HCT116 (cell line): ENCODE data around the gene CD34. TPM values are rescaled to one million over a fixed set of nuclear protein-coding genes. Genes with fewer than 3 reads are reported as not detected.

Experiments used
- ATF3 ChIP-seq: IDR thresholded peaks from 2 replicates; pipeline ENCODE4 v1.6.1; 2012
- CBX3 ChIP-seq: IDR thresholded peaks from 2 replicates; pipeline ENCODE4 v1.6.1; 2012; ENCODE audit warnings: low read depth
- CTCF ChIP-seq, 3 experiments: fragments of 200-600 bp in 1 of 3; sonication (generic) in 1 of 3; IDR thresholded peaks in 2 of 3; conservative IDR thresholded peaks in 1 of 3; 2 replicates each; pipeline ENCODE4 v1.5.1; 2012 to 2017; ENCODE audit warnings: low read depth in 2 of 3, low read length in 2 of 3, antibody characterized with exemption in 1 of 3, borderline replicate concordance in 1 of 3, control low read depth in 1 of 3, mild to moderate bottlenecking in 1 of 3, mixed read lengths in 1 of 3, mixed run types in 1 of 3, moderate library complexity in 1 of 3; ENCODE audit not compliant: insufficient read depth in 1 of 3
- EGR1 ChIP-seq: IDR thresholded peaks from 2 replicates; pipeline ENCODE4 v1.6.1; 2012; ENCODE audit warnings: low read depth
- EZH2phosphoT487 ChIP-seq: fragments of 200-600 bp; IDR thresholded peaks from 2 replicates; pipeline ENCODE4 v1.6.1; 2018; ENCODE audit warnings: antibody characterized with exemption, borderline replicate concordance
- FOSL1 ChIP-seq: IDR thresholded peaks from 2 replicates; pipeline ENCODE4 v1.6.1; 2012; ENCODE audit warnings: low read depth
- JUND ChIP-seq: IDR thresholded peaks from 2 replicates; pipeline ENCODE4 v1.6.1; 2012
- POLR2A ChIP-seq: IDR thresholded peaks from 2 replicates; pipeline ENCODE4 v1.7.0; 2011; ENCODE audit warnings: borderline replicate concordance; ENCODE audit not compliant: insufficient read depth, insufficient read length; ENCODE audit errors: extremely low read depth
- RAD21 ChIP-seq: IDR thresholded peaks from 2 replicates; pipeline ENCODE4 v1.6.1; 2012; ENCODE audit warnings: low read depth, mild to moderate bottlenecking
- REST ChIP-seq: IDR thresholded peaks from 2 replicates; pipeline ENCODE4 v1.6.1; 2012; ENCODE audit warnings: low read depth
- SIN3A ChIP-seq: IDR thresholded peaks from 2 replicates; pipeline ENCODE4 v1.6.1; 2012; ENCODE audit warnings: low read depth
- SP1 ChIP-seq: IDR thresholded peaks from 2 replicates; pipeline ENCODE4 v1.6.1; 2012; ENCODE audit warnings: low read depth
- SRF ChIP-seq: IDR thresholded peaks from 2 replicates; pipeline ENCODE4 v1.6.1; 2012; ENCODE audit warnings: low read depth
- ZFX ChIP-seq: fragments of 450-650 bp; IDR thresholded peaks from 2 replicates; pipeline ENCODE4 v1.6.1; 2017
- ZNF274 ChIP-seq: fragments of 200-500 bp; sonication (Bioruptor generic); IDR thresholded peaks from 2 replicates; pipeline ENCODE4 v1.6.1; 2014; ENCODE audit warnings: mild to moderate bottlenecking, low read depth, low read length, inconsistent platforms
- total RNA-seq: library from RNA; stranded (reverse); gene quantifications from one replicate; pipeline ENCODE4 v1.2.1, GENCODE V29; 2021; ENCODE audit not compliant: unreplicated experiment

CD34 gene
- total RNA-seq, 1 experiment from 2014 or later: 0.07 TPM

- TF ChIP-seq CTCF (IDR thresholded peaks at IDR 0.05 in 2 of 3, conservative IDR thresholded peaks at IDR 0.05 in 1 of 3; ENCODE audit: borderline replicate concordance in 1 of 3, insufficient read depth in 1 of 3, low read depth in 2 of 3, low read length in 2 of 3) (peak; percentile 51 to 71 (median 54); a peak in 5 of 6 replicates), SRF (no peak), ZNF274 (no peak), ATF3 (no peak), POLR2A (peak; percentile 32), SIN3A (no peak), CBX3 (no peak), REST (no peak), SP1 (no peak), FOSL1 (no peak), EZH2phosphoT487 (no peak), JUND (no peak), RAD21 (peak; percentile 44), ZFX (peak; percentile 91), EGR1 (no peak)
- TF ChIP-seq, all 23 proteins: peak for 7
Measured at GRCh38 chr1:207868774-207869721, 41.9 kb downstream of the CD34 start (continued).
